ENCODE data around the gene GPC5.
A peak's percentile ranks its signal among the peaks of the same experiment; 100 is the strongest.

Gene GPC5

DNA sequence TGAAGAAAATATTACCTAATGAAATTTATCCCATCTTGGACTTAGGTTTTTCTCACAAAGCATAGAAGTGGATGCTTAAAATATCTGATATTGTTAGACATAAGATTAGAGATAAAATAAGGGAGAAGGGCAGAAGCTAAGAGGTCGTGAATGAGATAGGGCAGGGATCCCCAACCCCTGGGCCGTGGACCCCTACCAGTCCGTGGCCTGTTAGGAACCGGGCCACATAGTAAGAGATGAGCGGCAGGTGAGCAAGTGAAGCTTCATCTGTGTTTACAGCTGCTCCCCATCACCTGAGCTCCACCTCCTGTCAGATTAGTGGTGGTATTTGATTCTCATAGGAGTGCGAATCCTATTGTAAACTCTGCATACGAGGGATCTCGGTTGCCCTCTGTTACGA is 202.9 kb downstream of the GPC5 start:
- DNase-seq: no peak

DNA sequence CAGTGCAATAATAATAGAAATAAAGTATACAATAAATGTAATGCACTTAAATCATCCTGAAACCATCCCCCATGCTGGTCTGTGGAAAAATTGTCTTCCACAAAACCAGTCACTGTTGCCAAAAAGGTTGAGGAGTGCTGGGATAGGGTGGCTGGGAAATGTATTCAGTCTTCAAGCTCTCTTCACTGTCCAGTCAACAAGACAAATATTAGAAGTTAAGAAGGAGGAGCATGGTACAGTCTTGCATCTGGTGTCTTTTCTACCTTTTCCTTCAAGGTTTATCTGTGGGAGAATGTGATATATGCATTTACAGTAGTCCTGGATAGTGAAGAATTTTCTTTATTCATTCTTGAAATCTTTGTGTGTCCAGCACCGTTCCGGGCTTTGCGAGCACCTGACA is 203.4 kb downstream of the GPC5 start:
- DNase-seq: no peak

DNA sequence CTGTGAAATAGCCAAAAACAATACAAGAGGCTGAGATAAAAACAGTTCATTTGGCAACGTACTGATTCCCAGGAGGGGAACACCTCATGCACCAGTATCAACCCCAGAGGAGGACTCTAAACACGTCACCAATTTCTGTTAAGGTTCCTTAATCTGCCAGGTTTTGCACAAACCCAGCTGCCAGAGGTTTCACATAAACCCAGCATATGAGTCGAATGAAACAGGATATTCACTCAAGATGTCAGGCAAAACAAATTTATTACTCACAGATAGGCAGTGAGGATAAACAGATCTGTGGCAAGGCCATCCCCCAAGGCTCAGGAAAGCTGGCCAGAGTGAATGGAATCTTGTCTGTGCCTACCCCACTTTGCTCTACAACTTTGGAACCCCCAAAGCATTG is 210.9 kb downstream of the GPC5 start:
- no peak for DNase-seq

DNA sequence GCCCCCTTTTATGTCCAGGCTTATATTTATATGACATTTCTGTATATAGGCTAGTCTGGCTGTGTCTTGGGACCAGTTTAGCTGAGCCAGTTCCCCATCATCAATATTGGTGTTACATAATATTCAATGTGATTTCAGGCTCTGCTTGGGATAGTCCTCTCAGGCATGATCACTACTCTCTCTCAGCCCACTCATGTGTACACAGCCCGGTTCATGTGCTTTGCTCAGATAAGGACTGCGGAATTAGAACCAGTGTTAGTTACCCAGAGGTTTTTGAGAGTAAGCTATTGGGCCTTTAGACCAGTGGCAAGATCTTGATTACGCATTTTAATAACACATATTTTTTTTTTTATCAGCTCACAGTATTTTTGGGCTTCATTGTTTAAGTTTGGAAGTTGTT is 219.9 kb downstream of the GPC5 start:
- no peak for DNase-seq

DNA sequence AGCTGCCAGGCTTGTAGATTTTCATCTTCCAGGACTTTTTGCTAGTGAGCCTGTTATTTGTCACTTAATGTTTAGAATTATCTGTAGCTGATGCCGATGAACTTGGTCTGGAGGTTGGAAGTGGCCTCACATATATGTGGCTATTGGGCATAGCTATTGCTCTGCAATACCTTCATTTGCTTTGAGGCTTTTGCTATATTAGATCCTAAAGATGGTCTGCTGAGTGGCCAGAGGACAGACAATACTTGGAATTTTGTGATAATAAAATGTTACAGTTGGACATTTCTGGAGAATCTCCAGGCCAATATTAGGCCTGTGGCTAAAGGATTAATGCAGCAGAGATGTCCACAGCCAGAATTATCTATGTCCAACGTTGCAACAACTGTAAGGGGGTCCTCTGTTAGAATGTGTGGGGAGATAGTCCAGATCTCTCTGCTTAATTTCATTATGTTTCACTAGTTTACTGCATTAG is 222.3 kb downstream of the GPC5 start:
- no peak for DNase-seq

DNA sequence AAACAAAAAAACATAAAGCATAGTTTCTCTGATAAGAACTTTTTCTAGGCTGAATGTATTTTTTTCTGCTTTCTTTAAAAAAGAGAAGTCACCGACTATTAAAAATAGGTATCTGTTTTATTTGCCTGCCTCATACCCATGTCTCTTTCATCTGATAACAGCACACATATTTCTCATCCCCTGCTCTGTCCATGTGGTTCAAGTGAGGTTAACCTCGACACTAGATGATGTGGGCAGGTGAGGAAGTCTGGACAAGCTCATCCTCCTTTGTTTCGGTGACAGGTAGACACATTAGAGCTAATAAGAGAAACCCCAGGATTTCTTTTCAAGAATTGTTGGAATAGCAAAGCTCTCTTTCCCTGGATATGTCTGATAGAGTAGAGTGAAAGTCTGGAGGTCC is 222.7 kb downstream of the GPC5 start:
- no peak for DNase-seq

DNA sequence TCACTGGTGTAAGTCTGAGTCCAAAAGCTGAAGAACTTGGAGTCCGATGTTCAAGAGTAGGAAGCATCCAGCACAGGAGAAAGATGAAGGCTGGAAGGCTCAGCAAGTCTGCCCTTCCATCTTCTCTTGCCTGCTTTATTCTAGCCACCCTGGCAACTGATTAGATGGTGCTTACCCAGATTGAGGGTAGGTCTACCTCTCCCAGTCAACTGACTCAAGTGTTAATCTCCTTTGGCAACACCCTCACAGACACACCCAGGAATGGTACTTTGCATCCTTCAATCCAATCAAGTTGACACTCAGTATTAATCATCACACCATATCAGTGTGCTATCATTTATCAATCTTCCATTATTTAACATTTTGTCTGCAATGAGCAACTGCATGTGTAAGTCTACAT is 223.5 kb downstream of the GPC5 start:
- no peak for DNase-seq

DNA sequence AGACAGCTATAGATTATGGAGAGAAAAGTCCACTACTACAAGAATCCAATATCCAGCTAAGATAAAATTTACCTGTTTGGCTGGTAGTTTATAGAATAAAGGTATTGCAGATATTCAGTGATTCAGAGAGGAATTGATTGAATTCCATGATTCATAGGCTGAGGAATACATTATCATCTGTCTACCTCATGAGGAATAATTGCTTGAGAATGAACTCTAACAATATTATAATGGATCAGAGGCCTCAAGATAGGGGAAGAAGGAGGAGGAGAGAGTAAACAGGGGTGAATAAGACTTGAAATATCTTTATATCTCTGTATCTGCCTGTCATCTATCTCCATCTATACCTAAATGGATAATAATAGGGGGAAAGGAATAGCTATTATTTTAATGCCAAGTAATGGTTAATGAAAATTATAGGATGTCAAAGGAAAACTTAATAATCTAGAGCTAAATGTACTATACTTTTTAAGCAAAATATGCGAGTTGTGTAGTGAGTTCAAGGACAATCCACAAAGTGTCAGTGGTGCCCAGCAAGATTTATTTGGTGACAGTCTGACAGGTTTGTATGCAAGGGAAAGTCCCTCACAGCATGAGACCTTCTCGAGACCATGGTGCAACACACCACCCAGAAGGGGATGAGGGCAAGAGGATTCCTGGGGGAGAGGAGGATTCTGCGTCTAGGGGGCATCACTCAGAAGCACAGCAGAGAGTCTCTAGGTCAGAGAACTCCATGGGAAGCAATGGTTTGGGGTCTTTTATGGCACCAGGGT is 224.5 kb downstream of the GPC5 start:
- DNase-seq: no peak

DNA sequence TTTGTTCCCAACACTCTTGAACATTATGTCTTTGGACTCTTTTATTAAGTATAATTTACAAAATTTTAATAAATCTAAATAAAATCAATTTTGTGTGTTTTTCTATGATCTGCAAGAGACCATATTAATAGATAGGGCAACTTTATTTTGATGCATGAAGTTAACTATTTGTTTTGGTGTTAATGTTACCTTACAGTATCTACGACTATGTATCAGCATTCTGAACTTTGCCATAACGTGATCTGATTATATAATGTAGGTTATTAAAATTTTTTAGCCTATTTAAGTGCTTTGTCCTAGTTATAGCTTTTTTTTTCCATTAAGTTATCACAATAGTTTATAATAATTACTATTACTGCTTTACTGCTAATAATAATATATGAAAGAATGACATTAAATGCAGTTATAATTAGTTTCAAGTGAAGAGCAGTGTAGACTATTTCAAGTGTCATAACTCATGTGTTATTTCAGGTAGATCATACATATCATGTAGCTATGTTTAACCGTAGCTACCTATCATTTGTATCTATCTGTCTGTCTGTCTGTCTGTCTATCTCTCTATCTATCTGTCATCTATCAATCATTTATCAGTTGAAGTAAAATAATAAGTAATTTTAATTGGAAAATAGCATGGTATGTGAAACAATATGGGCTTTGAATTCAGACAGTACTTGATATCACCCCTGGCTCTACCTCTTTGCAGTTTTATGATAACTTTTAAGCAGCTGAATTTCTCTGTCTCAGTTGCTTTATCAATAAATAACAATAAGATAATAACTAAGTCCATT is 229.7 kb downstream of the GPC5 start:
- no peak for DNase-seq

DNA sequence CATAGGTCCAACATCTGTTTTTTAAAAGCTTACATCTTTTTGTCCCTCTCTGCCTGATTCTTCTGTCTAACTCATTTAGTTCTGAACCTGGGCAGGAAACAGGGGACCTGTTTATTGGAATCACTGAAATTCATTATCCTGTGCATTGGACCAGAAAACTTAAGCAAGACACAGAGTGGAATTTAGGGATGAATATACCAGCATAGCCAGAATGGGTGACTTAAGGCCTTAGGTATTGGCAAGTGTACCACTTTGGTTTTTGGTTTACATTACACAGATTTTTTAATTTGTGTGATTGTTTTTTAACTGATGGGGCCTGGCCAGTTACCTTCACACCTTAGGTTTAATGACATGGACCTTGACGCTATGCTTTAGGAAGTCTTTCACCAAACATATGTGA is 232.5 kb downstream of the GPC5 start:
- no peak for DNase-seq

DNA sequence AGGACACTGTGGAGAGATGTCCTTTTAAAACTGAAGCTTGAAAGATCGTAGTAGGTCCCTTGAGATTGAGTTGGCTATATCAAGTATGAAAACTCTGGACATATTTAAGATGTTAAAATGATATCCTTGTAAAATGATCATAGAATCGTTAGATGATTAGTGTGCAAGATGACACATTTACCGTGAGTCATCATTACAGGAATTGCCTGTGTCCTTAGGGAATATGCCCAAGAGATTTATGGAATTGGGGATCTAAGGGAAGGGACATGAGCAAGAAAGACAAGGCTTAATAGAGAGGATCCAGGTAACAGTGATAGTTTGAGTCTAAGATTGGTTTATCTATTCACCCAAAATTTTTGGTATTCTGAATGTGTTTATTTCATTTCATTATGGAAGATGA is 233.7 kb downstream of the GPC5 start:
- no peak for DNase-seq

DNA sequence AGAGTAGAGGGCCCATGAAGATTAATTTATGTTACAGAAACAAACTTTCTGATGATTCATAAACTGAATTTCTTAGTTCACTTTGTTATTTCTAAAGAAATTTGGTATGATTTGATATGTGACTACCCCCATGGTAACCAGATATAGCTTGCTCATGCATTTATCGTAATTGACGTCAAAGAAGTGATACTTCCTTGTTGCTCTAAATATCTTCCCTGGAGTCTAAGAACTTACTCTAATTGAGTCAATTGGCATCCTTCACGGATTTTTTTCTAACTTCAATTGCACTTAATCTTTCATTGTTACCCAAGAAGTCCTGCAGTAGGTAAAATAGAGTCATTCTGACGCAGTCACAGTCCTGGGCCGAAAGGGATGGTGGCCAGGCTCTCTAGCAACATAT is 240.9 kb downstream of the GPC5 start:
- no peak for DNase-seq

DNA sequence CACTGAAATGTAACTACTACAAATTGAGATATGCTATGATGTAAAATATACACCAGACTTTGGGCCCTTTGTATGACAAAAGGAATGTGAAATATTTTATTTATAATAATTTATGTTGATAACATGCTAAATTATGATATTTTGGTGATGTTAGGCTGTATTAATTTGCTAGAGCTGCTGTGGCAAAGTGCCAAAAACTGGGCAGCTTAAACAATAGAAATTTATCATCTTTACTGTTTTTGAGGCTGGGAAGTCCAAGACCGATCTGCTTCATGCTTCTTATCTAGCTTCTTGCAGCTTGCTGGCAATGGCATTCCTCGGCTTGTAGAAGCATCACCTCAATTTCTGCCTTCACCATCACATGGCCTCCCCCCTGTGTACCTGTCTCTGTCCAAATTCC is 245.0 kb downstream of the GPC5 start:
- no peak for DNase-seq

DNA sequence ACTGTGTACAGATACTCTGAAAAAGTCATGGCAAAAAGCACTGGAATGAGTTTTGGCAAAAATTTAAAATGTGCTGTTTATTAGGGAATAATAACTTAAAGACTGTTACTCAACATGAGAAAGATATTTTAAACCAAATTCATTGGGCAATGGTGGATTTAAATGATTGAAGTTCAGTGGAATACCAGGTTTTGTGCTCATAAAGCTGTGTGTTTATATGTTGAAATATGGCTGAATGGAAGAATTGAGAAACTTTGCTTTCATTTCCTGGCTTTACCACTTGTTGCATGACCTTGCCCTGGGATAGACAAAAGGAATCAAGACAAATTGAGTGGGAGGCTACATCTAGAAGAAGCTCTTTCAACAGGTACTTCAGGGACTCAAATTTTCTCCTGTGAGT is 246.4 kb downstream of the GPC5 start:
- DNase-seq: no peak

DNA sequence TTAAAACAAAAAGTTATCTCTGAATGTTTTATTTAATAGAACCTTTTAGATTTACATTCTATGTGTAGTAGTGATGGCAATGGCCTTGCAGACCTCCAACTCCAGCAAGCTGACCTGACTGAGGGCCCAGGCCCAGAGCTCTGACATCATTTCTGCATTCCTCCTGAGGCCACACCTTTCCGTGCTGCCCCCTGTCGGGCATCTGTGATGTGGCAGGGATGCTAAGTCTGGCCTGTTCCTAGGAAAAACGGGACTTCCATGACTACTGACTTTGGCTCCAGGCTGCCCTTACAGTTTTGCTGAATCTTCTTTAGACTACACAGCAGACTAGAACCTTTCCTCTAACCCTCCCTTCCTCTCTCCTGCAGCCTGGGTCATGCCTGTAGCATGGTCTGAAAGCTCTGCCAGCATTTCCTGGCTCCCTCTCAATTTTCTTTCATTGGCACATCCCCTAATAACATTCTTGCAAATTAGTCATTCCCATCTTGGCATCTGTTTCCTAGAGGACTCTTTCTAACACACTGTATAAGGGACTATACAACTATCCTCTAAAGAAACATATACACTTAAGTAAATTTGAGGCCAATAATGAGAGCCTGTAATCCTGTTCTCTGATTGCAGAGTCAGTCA is 249.1 kb downstream of the GPC5 start:
- peak; percentile 12 for DNase-seq

DNA sequence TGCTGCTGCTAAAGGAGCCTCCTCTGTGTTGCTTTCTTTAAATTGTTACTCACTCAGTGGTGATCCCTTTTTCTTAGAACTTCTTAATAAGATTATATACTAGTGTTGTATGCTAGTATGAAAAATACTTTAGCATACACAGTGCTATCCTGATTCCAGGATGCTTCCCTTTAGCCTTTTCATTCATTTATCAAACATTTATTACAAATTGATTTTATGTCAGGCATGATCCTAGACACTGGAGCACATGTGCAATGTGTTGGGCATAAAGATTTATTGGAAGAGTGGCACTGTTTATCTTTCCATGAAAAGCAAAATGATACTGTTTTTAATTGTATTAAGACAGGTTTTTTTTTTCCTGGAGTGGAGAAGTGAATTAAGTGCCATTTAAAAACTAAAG is 249.6 kb downstream of the GPC5 start:
- no peak for DNase-seq

DNA sequence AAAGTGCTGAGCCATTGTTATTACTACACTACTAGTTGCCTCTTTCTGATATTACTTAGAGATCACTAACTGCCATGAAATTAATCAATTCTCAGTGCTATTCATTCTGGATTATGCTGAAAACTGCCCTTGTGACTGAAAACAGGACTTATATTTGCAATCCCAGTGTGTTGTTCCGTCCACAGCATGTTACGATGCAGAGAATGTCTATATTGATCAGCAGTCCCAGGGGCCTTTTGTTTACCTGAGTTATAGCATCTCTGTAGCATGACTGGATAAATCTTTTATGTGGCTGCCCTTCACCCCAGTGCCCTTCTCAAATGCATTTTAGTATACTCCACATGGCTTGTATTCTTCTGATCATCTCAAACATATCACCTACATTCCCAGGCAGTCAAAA is 251.0 kb downstream of the GPC5 start:
- no peak for DNase-seq

DNA sequence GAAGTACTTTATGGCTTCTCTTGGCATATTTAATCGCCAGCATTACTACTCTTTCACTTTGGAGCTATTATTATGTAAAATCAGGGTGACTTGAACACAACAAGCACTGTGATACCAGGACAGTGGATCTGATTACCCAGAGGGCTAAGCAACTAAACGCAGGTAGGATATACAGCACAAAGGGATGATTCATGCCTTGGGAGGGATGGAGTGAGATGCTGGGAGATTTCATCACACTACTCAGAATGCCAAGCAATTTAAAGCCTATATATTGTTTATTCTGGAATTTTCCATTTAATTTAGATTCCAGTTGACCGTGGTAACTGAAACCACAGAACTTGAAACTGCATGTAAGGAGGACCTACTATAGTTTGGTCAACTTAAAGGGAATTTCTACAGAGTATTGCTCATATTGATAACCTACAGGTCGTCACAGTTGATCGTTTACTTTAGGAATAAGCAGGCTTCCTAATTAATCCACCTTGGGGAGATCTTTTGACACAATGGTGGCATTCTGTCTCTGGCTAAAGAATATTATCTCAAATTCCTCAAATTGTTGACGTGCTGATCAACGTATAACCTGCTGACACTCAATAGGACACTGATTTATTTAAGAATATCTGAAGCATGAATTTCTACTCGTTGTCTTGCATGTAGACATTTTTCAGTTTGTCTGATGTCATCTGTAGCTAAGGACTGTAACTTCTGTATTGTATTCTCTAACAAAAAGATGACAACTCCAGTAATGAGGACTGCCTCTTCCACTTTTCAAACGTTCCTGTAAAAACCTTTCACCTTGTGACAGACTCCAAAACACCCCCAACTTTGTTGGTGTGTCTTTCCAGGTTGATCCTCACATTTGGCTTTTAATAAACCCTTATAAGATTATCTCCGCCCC is 254.2 kb downstream of the GPC5 start:
- no peak for DNase-seq

DNA sequence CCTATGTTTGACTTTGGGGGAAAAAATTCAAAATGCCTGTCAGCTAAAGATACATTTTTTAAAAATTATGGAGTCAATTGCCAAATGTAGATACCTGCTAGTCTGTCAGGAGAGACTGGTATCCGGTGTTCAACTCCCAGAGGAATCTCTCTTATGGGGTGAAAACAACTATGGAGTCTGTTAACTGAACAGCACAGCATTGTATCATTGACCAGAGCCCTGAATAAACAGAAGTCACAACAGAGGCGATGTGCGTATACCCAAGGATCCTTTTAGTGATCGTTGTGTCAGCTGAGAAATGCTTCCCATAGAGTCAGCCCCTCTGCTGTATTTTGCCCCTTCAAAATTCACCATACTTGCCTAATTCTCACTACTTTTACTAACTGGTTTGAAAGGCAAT is 257.3 kb downstream of the GPC5 start:
- DNase-seq: no peak

DNA sequence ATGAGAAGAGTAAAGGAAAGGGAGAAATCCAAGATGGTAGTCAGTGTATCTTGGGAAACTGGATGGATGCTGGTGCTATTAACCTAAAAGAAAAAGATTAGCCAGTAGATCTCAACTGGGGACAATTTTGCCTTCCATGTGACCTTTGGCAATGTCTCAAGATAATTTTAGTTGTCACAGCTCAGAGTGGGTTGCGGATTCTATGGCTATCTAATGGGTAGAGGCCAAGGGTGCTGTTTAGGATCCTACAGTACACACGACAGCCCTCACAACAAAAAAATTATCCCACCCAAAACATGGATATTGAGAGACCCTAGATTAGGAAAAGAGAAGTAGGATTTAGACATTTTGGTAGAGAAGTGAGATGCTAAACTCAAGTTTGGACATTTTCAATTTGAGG is 258.9 kb downstream of the GPC5 start:
- no peak for DNase-seq

DNA sequence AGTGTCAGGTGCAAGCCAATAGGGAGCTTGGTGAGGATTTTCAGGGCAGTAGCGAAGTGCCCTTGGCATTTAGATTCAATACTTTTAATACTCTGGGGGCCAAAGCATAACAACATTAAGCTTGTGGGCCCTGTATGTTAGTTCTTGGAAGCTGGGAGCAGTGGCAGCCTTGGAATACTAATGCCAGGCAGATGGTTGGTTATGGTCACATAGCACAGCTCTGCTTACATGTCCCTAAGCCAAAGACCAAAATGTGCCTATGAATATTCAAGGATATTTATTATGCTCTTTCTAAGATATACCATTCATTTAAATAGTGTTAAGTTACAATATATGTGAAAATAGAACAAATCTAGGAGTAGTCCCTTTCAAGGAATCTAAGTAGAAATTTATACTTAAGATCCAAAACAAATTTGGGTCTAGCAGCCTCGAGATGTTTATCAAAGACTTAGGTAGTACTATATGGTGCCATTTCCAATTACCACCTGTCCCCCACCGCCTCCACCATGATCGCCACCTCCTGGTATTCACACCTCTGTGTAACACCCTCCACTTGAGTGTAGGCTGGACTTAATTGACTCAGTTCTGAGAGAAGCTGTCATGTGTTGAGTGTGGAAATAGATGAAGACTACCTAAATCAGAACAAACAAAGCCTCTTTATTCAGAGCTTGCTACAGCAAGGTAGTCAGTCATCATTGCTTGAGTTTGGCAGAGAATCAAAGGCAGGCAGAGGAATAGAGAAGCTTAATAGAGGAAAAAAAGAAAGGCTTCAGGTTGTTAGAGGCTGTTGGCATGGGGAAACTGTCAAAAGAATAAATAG is 261.0 kb downstream of the GPC5 start:
- DNase-seq: no peak

DNA sequence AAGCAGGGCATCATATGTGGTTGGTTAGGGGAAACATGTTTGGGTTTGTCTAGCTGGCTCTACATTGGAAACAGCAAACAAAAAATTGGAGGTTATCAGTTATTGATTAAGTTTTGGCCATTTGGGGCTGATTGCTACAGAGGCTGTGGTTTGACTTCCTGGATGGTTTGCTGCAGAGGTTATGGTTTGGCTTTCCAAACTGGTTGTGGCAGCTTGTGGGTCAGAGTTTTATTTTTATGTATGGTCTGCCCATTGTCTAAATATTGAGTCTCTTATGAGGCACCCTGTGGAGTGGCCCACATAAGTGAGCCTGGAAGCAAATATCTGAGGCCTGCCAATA is 261.6 kb downstream of the GPC5 start:
- DNase-seq: no peak

All from RPMI8226 (cell line).